HG03439 (cell line): ENCODE results near the gene CD9.
"Not testable (repeated sequence)": the region's sequence is repeated elsewhere in the genome, so short reads cannot be mapped to it uniquely, and the experiment has no call there.

Source experiments
- ATAC-seq: cut with Tn5 transposase; IDR thresholded peaks from one replicate; pipeline ENCODE4 v1.9.1; 2021; ENCODE audit warnings: mild to moderate bottlenecking, moderate library complexity; ENCODE audit not compliant: unreplicated experiment

Gene CD9

GRCh38 chr12:6200256-6201212 is at the start of gene CD9:
CD9 (plus strand) TSS chr12:6200400; CDS start chr12:6200500, 100 bp downstream.
- ATAC-seq: no peak

- ATAC-seq: no peak
Measured at GRCh38 chr12:6154730-6155459, 45.3 kb upstream of the CD9 start.

GRCh38 chr12:6157482-6157881 is 42.7 kb upstream of the CD9 start:
- no peak for ATAC-seq

- no peak for ATAC-seq
Measured at GRCh38 chr12:6158255-6158654, 41.9 kb upstream of the CD9 start.

DNA sequence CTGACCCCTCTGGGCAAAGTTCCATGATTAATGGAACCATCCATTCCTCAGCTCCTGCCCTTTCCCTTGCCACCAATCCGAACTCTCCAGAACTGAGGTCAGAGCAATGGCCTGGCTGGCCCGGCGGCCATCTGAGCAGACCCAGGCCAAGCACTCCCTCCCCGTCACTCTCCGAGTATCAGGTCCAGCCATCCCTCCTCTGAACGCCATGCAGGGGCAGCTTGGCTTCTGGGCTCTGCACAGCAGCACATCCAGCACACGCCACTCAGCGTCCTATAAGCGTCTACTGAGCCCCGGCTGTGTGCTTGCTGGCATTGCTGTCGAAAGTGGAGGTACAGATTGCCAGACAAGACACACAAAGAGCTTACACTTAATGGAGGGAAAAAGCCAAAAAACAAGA is 41.5 kb upstream of the CD9 start:
- no peak for ATAC-seq

- not testable (repeated sequence) for ATAC-seq
Measured at GRCh38 chr12:6159166-6160011, 40.8 kb upstream of the CD9 start.

- not testable (repeated sequence) for ATAC-seq
Measured at GRCh38 chr12:6160049-6160649, 40.1 kb upstream of the CD9 start.

GRCh38 chr12:6161124-6161882 is 38.9 kb upstream of the CD9 start:
- ATAC-seq: no peak

- no peak for ATAC-seq
Measured at GRCh38 chr12:6163416-6164060, 36.7 kb upstream of the CD9 start.

DNA sequence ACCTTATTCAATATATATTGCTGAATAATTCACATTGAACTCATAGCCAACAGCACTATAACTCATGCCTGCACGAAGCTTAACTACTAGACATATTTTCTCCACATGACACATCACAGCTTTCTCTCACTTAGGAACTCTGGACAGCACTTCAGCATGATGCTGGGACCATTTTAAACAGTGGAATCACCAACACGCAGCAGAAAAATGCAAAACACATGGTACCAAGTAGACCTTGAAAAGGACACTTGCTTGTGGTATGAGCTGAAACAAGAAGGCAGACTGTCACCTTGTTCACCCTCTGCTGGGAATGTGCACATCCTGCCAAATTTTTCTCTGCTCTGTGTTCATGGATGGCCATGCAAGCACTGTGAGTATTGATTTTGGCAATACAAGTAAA is 34.8 kb upstream of the CD9 start:
- no peak for ATAC-seq

- ATAC-seq: peak; percentile 6
Measured at GRCh38 chr12:6166808-6167207, 33.4 kb upstream of the CD9 start.

DNA sequence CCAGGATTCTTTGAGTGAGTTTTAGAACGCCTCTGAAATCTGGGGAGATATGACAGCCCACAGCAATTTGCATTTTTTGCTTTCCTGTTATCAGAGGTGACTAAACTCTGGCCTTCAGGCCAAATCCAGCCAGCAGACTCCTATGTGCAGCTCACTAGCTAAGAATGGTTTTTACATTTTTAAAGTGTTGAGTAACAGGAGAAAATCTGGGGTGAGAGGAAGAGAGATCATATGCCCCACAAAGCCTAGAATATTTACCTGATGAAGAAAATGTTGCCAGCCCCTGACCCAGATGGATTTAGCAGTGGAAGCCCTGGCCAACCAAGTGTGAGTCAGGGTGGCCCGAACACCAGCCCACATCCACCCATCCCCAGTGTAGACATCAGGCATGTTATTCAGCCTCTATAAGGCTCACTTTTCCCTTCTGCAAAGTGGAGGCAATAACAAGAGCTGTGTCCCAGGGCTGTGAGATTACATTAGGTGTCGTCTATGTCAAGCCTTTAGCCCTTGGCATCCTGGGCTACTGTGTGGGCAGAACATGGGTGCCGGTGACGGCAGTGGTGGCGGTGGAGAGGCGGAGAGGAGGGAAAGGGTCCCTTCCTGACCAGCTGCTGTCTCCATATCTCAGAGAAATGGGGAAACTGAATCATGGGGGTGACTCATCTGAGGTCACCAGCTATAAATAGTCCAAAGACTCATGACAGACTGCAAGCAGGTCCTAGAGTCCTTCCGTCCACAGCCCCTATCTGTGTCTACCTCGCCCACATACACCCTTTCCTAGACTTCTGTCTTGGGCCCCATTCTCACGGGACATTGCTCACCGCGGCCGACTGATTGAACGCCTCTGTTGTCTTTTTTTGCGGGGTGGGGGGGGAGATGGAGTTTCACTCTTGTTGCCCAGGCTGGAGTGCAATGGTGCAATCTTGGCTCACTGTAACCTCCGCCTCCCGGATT is 32.6 kb upstream of the CD9 start:
- peak; percentile 83 for ATAC-seq

DNA sequence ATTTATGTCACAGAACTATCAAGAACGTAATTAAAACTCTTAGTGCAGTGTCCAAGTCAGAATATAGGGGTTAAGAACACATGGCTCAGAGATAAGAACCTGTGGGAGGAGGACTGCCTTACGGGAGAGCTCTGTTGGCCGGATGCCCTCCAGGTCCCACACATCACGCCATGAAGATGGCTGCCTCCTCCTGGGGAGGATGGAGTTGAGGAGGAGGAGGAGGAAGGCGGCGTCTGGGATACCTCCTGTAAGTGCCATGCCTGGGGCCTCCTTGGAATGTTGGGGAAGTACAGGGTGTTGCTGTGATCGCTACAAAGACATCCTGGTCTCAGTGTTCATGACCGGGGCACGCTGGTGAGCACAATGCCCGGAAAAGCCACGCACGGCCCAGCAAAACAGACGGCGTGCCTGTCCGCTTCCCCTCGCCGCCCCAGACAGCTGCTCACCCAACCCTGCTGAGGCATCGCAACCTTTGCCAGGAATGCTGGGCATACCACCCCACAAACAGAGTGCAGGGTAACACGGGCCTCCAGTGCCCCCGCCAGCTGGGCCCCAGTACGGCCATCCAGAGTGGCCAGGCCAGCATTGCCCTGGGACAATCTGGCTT is 28.7 kb upstream of the CD9 start:
- ATAC-seq: no peak

GRCh38 chr12:6172086-6172485 is 28.1 kb upstream of the CD9 start:
- ATAC-seq: no peak

DNA sequence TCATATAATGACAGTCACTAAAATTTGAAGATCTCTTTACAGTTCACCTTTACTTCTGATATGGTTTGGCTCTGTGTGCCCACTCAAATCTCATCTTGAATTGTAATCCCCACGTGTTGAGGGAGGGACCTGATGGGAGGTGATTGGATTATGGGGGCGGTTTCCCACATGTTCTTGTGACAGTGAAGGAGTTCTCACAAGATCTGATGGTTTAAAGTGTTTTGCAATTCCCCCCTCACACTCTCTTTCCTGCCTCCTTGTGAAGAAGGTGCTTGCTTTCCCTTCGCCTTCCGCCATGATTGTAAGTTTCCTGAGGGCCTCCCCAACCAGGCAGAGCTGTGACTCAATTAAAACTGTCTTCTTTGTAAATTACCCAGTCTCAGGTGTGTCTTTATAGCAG is 27.3 kb upstream of the CD9 start:
- no peak for ATAC-seq

DNA sequence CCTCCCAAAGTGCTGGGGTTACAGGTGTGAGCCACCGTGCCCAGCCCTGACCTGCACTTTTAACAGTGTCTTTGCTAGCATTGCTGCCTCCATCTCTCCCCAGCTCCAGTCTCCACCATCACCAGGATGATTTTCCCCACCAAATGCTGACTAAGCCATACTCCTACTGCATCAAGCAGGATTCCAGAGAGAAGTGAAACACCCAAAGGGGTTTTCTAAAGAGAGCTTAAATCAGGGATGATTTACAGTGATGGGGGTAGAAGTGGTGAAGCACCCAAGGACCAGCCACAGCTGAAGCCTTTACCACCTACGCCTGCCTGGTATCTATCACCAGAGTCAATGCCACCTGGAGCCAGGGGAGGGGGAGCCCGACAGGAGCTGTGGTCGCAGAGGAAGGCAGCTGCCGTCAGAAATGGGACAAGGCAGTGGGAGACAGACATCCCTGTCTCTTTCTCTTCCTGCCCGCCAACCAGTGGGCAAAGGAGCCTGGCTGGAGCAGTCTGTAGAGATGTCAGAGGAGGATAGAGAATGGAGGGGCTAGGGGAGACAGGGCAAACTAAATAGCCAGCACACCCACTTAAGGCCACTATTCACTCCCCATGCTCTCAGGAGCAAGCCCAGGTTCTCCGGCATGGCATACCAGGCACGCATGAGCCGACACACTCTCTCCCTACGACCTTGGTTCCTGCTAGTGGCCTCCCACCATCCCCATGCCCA is 22.4 kb upstream of the CD9 start:
- no peak for ATAC-seq
